ENCODE data around the gene POLR2F.
"Not testable (repeated sequence)": the region's sequence is repeated elsewhere in the genome, so short reads cannot be mapped to it uniquely, and the experiment has no call there.

The POLR2F gene

GRCh38 chr22:37925330-37925729 lies 28.2 kb upstream of the POLR2F start:
- no peak for DNase-seq (ENCODE audit: low read depth in 2 of 2, low spot score in 1 of 2)

GRCh38 chr22:37925767-37926166 lies 27.7 kb upstream of the POLR2F start:
- DNase-seq (ENCODE audit: low read depth in 2 of 2, low spot score in 1 of 2): no peak

- DNase-seq (ENCODE audit: low read depth in 2 of 2, low spot score in 1 of 2): no peak
Observed at GRCh38 chr22:37926358-37926757, 27.1 kb upstream of the POLR2F start.

- no peak for DNase-seq (ENCODE audit: low read depth in 2 of 2, low spot score in 1 of 2)
Observed at GRCh38 chr22:37926771-37927636, 26.5 kb upstream of the POLR2F start.

GRCh38 chr22:37927637-37927936 lies 25.9 kb upstream of the POLR2F start:
- DNase-seq (ENCODE audit: low read depth in 2 of 2, low spot score in 1 of 2): no peak

GRCh38 chr22:37929390-37929789 lies 24.1 kb upstream of the POLR2F start:
- DNase-seq (ENCODE audit: low read depth in 2 of 2, low spot score in 1 of 2): no peak

GRCh38 chr22:37930270-37930951 lies 23.1 kb upstream of the POLR2F start:
- DNase-seq (ENCODE audit: low read depth in 2 of 2, low spot score in 1 of 2): no peak

GRCh38 chr22:37930952-37931440 lies 22.5 kb upstream of the POLR2F start:
- no peak for DNase-seq (ENCODE audit: low read depth in 2 of 2, low spot score in 1 of 2)

GRCh38 chr22:37931893-37932389 lies 21.6 kb upstream of the POLR2F start:
- no peak for DNase-seq (ENCODE audit: low read depth in 2 of 2, low spot score in 1 of 2)

- DNase-seq (ENCODE audit: low read depth in 2 of 2, low spot score in 1 of 2): no peak
Observed at GRCh38 chr22:37932401-37932800, 21.1 kb upstream of the POLR2F start.

GRCh38 chr22:37932821-37933578 lies 20.5 kb upstream of the POLR2F start:
- DNase-seq (ENCODE audit: low read depth in 2 of 2, low spot score in 1 of 2): no peak

GRCh38 chr22:37933711-37934376 lies 19.7 kb upstream of the POLR2F start:
- peak; percentile 53 to 65 for DNase-seq (ENCODE audit: low read depth in 2 of 2, low spot score in 1 of 2)

- DNase-seq (ENCODE audit: low read depth in 2 of 2, low spot score in 1 of 2): no peak
Observed at GRCh38 chr22:37940698-37941376, 12.7 kb upstream of the POLR2F start.

GRCh38 chr22:37942133-37942532 lies 11.4 kb upstream of the POLR2F start:
- no peak for DNase-seq (ENCODE audit: low read depth in 2 of 2, low spot score in 1 of 2)

- DNase-seq (ENCODE audit: low read depth in 2 of 2, low spot score in 1 of 2): no peak
Observed at GRCh38 chr22:37943136-37943824, 10.2 kb upstream of the POLR2F start.

- no peak for DNase-seq (ENCODE audit: low read depth in 2 of 2, low spot score in 1 of 2)
Observed at GRCh38 chr22:37943825-37944198, 9.7 kb upstream of the POLR2F start.

- DNase-seq (ENCODE audit: low read depth in 2 of 2, low spot score in 1 of 2): not testable (repeated sequence)
Observed at GRCh38 chr22:37944423-37944822, 9.1 kb upstream of the POLR2F start.

- not testable (repeated sequence) for DNase-seq (ENCODE audit: low read depth in 2 of 2, low spot score in 1 of 2)
Observed at GRCh38 chr22:37947142-37947795, 6.2 kb upstream of the POLR2F start.

- no peak for DNase-seq (ENCODE audit: low read depth in 2 of 2, low spot score in 1 of 2)
Observed at GRCh38 chr22:37951305-37951704, 2.2 kb upstream of the POLR2F start.

Data from stimulated activated CD8-positive, alpha-beta memory T cell treated with anti-CD3 and anti-CD28 coated beads, Interleukin-4, amount 100 ng/mL, for 1 hour (primary cell).